ENCODE data around the gene ONECUT3.

The ONECUT3 gene

GRCh38 chr19:1815605-1816529 lies 62.6 kb downstream of the ONECUT3 start:
- no peak overlapping the region for H3K27ac ChIP-seq (ENCODE audit: low read length)
- H3K4me3 ChIP-seq (ENCODE audit: low read length): no peak overlapping the region
- H3K9me3 ChIP-seq (ENCODE audit: insufficient read depth, low read length): no peaks in the 10 kb centered on the region
- H3K4me2 ChIP-seq (ENCODE audit: low read length): no peak overlapping the region
- H2AFZ ChIP-seq (ENCODE audit: low read depth, low read length): no peak overlapping the region
- H3K79me2 ChIP-seq (ENCODE audit: low read length): no peaks in the 10 kb centered on the region
- peaks cover 12% of the 10 kb centered on the region for H3K4me1 ChIP-seq (ENCODE audit: low read length)
- H4K20me1 ChIP-seq (ENCODE audit: insufficient read depth, low read length): no peaks in the 10 kb centered on the region
- H3K27me3 ChIP-seq (ENCODE audit: low read depth, low read length): 0 out of 2 replicates have a peak, but pooled peaks cover 5% of the 10 kb centered on the region
- H3K36me3 ChIP-seq (replicated peaks; ENCODE audit: low read depth, low read length): peaks cover 38% of the 10 kb centered on the region
- TF ChIP-seq EZH2phosphoT487 (IDR thresholded peaks at IDR 0.05; ENCODE audit: low read depth) (no peak), CTCF (IDR thresholded peaks at IDR 0.05; ENCODE audit: low read depth, low read length) (no peak)
- H3K9ac ChIP-seq (ENCODE audit: low read length): no peak overlapping the region

GRCh38 chr19:1816530-1817298 lies 63.4 kb downstream of the ONECUT3 start:
- H3K36me3 ChIP-seq (replicated peaks; ENCODE audit: low read depth, low read length): peaks cover 44% of the 10 kb centered on the region
- TF ChIP-seq EZH2phosphoT487 (IDR thresholded peaks at IDR 0.05; ENCODE audit: low read depth): no peak
- no peak for TF ChIP-seq CTCF (IDR thresholded peaks at IDR 0.05; ENCODE audit: low read depth, low read length)
- H2AFZ ChIP-seq (ENCODE audit: low read depth, low read length): no peak overlapping the region
- no peak overlapping the region for H3K27ac ChIP-seq (ENCODE audit: low read length)
- H3K79me2 ChIP-seq (ENCODE audit: low read length): no peaks in the 10 kb centered on the region
- H3K9ac ChIP-seq (ENCODE audit: low read length): no peak overlapping the region
- H3K4me1 ChIP-seq (ENCODE audit: low read length): peaks cover 5% of the 10 kb centered on the region; the same call in 1 of the 2 replicates
- H4K20me1 ChIP-seq (ENCODE audit: insufficient read depth, low read length): no peaks in the 10 kb centered on the region
- no peak overlapping the region for H3K4me3 ChIP-seq (ENCODE audit: low read length)
- H3K27me3 ChIP-seq (ENCODE audit: low read depth, low read length): no peaks in the 10 kb centered on the region
- H3K9me3 ChIP-seq (ENCODE audit: insufficient read depth, low read length): no peaks in the 10 kb centered on the region
- H3K4me2 ChIP-seq (ENCODE audit: low read length): no peak overlapping the region

GRCh38 chr19:1817553-1818179 lies 64.4 kb downstream of the ONECUT3 start:
- H3K79me2 ChIP-seq (ENCODE audit: low read length): no peaks in the 10 kb centered on the region
- no peaks in the 10 kb centered on the region for H4K20me1 ChIP-seq (ENCODE audit: insufficient read depth, low read length)
- no peak overlapping the region for H2AFZ ChIP-seq (ENCODE audit: low read depth, low read length)
- no peaks in the 10 kb centered on the region for H3K9me3 ChIP-seq (ENCODE audit: insufficient read depth, low read length)
- H3K36me3 ChIP-seq (replicated peaks; ENCODE audit: low read depth, low read length): peaks cover 48% of the 10 kb centered on the region
- no peak overlapping the region for H3K27ac ChIP-seq (ENCODE audit: low read length)
- no peak overlapping the region for H3K4me2 ChIP-seq (ENCODE audit: low read length)
- H3K4me1 ChIP-seq (ENCODE audit: low read length): peaks cover 5% of the 10 kb centered on the region; the same call in 1 of the 2 replicates
- no peak for TF ChIP-seq EZH2phosphoT487 (IDR thresholded peaks at IDR 0.05; ENCODE audit: low read depth)
- TF ChIP-seq CTCF (IDR thresholded peaks at IDR 0.05; ENCODE audit: low read depth, low read length): no peak
- H3K9ac ChIP-seq (ENCODE audit: low read length): no peak overlapping the region
- no peaks in the 10 kb centered on the region for H3K27me3 ChIP-seq (ENCODE audit: low read depth, low read length)
- H3K4me3 ChIP-seq (ENCODE audit: low read length): no peak overlapping the region
